COLO668 (cell line): Measurements from ENCODE around the gene APBA3.
"Not testable (repeated sequence)": the region's sequence is repeated elsewhere in the genome, so short reads cannot be mapped to it uniquely, and the experiment has no call there.

Experiments
- DNase-seq: peaks from one replicate; lab custom pipeline; 2025; ENCODE audit not compliant: unreplicated experiment; lab: John Stamatoyannopoulos, UW

Gene APBA3

DNA sequence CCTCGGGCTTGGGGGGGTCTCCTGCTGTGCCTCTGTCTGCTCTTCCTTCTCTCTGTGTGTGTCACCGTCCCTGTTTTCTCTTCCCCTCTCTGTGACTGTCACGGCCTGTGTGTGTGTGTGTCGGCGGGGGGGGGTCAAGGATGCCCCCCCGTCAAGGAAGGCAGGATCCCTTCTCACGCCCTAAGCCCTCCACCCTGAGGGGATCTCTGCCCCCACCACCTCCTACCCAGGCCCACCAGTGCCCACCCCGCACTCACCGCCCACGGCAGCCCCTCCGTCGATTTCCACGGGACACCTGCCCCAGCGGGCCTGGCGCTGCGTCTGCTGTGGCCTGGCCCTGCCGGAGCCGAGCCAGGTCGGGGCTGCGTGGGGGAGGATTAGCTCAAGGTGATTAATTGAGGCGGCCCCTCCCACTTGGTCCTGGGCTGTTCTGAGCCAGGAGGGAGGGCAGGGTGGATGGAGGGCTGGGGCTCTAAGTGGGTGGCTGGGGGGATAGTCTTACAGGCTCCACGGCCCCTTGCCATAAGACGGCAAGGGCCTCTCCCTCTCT, 10.5 kb upstream of the APBA3 start, which contains the start of gene RAX2:
TSS of gene RAX2 (minus strand) at position 323 of the 550 bp plus-strand sequence. CDS start 486 bp downstream, outside the sequence.
- DNase-seq: no peak

DNA sequence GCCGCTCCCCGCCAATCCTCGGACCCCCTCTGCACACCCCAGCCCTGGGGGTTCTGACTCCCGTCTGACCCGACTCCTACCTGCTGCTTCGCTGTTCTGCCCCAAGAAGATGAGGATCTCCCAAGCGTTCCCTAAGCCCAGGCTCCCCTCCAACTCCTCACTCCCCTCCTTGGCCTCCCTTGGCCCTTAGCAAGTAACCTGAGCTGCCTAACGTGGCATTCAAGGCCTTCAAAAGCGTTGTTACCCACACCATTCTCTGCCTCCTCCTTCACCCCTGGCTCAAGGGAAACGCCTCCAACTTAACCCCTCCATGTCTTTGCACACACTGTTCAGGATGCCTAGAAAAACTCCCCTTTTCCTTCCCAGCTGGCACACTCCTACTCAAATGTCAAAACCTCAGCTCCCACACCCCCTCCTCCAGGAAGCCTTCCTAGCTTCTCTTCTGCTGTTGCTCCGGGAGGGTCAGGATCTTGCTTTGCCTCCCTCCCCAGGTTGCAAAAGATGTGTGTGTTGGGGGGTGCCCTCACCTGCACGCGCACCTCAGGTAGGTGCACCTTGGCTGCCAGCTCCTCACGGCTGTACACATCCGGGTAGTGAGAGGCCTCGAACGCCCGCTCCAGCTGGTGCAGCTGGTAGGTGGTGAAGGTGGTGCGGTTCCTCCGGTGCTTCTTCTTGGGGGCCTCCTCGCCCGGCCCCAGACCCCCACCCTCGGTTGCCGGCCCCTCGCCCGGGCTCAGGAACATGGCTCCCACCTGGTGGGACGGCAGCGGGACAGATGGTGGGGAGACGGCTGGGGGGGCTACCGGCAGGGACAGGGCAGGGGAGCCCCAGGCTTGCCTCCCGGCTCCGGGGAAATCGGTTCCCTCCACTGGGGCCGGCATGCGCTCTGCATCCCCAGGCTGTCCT, 9.8 kb upstream of the APBA3 start:
- DNase-seq: no peak

DNA sequence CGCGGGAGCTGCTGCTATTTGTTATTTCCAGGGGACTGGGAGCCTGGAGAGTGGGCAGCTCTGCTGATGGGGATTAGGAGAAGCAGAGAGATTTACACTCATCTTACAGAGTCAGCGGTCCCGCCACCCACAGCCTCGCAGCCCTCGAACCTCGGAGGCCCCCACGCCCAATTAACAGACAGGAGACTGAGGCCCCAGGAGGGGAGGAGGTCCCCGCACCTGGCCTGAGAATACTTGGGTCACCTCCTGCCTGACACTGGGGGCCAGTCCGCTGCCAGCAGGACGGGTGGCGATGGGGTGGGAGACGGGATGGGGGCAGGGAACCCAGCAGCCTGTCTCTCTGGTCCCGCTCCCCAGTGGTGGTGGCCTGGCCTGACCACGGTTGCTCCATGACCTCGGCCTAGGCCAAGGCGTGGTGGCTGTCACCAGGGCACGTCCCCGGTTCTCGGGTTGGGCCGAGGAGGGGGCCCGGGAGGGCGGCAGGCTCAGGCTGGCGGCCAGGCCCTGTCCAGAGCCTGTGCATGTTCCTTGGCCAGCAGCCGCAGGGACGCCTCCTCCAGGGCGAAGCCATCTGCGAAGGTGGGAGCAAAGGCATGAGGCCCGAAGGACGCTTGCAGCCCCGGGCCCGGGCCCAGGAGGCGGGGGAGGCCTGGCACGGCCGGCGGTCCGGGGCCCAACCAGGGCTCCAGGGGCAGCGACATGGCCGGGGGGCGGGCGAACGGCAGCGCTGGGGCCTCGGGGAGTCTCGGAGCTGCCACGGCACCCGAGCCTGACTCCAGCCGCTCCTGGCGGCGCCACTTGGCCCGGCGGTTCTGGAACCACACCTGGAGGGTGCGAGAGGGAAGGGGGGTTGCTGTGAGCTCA, 8.9 kb upstream of the APBA3 start:
- no peak for DNase-seq

DNA sequence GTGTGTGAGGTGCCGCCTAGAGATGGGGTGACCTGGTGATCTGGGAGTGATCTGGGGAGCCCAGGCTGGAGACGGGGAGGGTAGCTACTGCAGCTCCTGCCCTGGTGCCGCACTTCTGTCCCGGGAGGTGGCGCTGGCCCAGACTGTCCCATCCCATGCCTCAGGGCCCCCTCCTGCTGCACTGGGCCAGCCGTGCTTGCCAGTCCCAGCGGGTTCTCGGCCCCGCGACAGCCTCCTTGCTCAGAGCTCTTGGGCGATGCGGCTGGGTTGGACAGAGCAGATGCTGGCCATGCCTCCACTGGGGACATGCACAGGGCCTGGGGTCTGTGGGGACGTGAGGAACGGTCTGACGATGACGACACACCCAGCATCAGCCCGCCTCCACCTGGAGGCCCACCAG, 8.0 kb upstream of the APBA3 start:
- no peak for DNase-seq

DNA sequence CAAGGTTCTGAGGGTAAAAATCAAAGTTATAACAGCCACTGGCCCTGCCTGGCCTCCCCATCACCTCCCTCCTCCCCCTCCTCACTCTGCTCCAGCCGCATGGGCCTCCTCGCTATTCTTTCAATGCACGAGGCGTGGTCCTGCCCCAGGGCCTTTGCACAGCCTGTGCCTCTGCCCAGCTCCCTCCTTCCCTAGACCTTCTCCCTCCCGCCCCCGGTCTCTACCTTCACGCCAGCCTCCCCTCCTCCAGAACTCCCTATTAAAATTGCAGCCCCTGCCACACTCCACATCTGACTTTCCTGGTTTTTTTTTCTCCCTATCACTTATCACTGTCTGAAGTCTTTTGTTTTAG, 7.2 kb upstream of the APBA3 start:
- no peak for DNase-seq

DNA sequence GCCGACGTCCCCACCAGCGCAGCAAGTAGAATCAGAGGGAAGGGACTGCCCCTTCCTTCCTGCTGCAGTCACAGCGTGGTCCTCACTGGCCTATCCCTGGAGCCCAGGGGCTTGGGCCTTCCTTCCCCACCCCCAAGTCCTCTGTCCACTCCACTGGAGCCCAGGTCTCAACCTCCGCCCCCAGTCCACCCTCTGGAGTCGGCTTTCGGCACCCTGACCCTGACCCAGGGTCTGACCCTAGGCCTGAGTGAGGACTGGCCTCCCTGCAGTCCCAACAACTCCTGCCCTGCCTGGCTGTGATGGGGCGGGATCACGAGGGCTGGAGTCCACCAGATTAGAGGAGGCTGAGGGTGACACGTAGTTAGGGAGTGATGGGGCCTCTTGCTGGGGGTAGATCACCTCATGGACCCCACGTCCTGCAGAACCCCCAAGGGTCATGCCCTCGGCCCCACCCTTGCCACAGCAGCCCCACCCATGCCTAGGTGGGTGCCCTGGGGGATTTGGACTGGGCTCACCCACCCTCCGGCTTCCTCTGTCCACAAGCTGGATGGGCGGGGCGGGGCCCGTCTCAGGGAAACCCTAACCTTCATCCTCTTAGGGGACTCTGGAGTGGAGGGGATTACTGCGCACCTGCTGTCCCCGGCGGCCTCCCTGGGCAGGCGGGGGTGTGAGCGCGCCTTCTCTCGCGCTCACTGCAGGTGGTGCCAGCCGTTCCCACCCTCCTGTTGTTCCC, 6.7 kb upstream of the APBA3 start:
- DNase-seq: no peak

DNA sequence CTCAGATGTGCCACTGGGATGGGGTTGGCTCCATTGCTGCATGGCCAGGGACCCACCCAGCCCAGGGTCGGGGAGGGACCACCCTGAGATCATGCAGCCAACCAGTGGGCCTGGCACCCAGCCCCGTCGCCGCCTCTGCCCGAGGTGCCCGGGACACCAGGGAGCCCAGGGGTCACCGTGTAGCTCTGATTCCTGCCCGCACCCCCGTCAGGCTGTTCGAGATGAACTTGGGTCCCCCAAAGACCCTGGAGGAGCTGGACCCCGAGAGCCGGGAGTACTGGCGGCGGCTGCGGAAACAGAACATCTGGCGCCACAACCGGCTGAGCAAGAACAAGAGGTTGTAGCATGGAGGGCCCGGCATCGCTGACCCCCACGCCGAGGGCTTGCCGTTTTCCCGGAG, 5.6 kb upstream of the APBA3 start:
- no peak for DNase-seq

DNA sequence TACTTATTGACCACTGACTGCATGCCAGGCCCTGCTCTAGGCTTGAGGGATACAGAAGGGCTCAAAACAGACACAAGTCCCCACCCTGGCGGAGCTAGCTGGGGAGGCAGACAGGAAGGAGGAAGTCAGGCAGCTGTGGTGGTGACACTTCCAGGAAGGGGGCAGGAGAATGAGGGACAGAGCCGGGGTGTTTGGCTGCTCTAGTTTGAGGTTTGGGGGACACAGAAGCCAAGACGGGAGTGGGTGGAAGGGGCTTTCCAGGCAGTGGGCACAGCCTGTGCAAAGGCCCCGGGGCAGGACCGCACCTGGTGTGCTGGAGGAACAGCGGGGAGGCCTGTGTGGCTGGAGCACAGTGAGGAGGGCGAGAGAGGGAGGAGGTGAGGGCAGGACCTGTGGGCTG, 5.0 kb upstream of the APBA3 start:
- no peak for DNase-seq

DNA sequence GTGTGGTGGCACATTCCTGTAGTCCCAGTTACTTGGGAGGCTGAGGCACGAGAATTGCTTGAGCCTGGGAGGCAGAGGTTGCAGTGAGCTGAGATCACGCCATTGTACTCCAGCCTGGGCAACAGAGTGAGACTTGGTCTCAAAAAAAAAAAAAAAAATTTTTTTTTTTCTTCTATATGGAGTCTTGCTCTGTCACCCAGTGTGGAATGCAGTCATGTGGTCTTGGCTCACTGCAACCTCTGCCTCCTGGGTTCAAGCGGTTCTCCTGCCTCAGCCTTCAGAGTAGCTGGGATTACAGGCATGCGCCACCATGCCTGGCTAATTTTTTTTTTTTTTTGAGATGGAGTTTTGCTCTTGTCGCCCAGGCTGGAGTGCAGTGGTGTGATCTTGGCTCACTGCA, 4.3 kb upstream of the APBA3 start:
- DNase-seq: not testable (repeated sequence)

DNA sequence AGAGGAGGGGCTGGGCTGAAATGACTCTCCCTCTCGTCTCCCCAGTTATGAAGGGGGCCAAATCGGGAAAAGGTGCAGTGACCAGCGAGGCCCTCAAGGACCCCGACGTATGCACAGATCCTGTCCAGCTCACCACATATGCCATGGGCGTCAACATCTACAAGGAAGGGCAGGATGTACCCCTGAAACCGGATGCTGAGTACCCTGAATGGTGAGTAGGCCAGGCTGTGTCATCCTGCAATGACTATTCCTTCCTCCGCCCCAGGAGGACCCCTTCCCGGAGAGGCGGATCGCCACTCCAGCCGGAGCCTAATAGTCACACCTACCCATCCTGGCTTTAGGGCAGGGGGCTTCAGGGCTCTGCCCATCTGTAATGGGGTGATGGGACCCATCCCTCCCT, 3.6 kb upstream of the APBA3 start:
- DNase-seq: no peak

DNA sequence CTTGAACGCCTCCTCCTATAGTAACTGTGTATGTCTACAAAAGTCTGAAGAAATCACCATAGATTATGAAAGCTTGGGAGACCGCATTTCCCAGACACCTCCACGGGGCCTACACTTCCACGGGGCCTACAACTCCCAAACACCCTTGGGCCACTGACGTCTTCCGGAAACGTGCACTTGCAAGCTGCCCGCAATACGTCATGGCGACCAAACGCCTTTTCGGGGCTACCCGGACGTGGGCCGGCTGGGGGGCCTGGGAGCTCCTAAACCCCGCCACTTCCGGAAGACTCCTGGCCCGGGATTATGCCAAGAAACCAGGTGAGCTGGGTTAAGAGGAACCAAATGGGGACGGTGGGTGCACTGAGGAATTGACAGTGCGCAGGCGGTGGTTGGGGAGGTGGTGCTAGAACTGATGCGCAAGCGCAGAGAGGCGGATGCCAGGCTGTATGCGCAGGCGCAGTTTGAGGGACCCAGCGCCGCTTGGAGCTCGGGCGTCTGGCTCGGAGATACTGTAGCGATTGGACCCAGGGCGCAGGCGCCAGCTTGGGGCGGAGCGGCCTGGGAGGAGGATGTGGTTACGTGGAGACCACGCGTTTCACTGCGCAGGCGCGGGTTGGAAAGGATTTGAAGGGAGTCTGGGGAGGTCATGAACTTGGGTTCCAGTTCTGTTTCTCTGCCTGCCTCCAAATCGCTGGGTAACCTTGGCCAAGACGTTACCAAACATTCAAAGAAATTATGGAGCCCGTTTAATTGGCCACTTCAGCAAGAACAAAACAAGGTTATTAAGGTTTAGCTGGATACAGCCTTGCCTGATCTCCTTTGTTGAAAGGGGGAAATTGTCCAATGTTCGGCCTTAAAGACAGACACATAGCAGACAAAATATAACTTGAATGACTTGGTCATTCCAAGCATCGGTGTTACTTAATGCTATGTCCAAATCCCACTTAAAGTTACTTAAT, 1.3 kb upstream of the APBA3 start, which contains the start of gene MRPL54:
TSS of gene MRPL54 (plus strand) at position 182 of the 959 bp plus-strand sequence. CDS start at position 201, 19 bp downstream.
- DNase-seq: peak; percentile 99

DNA sequence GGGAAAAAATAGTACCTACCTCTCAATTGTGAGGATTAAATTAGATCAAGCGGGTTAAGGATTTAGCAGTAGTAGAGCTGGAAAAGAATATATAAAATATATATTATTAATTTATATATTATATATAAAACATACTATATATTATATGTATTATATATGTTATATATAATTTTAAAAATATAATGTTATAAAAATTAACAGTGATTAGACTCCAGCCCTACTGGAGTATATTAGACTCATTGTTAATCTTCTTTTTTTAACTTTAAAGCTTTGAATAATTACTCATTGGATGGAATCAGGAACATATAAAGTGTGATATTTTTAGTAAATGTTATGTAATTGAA, 610 bp upstream of the APBA3 start:
- no peak for DNase-seq

DNA sequence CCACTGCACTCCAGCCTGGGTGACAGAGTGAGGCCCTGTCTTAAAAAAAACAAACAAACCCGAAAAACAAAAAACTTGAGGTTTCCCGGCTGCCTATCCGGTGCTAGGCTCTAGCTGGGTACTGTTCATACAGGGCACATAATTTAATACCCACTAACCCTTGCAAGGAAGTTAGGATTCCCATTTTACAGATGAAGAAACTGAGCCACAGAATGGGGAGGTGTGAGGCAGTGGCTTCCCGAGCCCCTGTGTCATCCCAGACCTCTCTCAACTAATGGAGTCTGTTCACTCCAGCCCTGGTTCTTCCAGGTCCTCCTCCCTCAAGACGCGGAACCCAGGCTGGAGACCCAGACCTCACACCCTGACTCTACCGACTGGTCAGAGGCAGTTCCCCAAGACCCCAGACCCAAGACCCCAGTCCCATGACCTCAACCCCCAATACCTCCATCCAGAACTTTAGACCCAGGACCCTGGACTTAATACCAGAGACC, 576 bp downstream of the APBA3 start:
- no peak for DNase-seq

DNA sequence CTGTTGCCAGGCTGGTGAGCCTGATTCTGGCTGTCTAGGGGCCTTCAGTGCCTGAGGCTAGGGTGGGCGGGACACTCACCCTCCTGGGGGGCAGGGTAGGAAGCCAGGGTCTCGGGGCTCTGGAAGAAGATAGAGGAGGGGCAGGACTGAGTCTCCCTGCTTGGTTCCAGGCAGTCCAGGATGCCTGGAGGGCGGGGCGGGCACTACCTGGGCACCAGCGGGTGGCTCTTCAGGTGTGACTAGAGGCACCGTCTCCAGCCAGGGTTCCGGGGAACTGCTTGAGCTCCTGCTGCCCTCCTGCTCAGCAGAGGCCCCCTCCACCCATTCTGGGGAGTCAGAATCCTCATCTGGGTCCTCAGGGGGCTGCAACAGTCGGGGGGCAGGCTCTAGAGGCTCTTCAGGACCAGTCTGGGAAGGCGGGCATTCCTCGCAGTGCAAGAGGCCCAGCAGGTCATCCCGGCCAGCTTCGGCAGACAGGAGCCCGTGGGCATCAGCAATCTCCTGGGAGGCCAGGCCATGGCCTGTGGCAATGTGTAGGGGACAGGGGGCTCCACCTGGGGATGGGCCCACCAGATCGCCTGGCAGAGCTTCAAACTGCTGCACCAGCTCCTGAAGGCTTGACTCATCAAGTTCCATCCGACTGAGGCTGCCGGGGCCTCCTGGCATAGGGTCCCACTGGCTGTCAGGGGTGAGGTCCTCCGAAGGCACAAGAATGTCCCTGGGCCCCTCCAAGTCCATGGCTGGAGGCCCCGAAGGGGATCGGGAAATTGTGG, 1.8 kb downstream of the APBA3 start:
- DNase-seq: no peak

DNA sequence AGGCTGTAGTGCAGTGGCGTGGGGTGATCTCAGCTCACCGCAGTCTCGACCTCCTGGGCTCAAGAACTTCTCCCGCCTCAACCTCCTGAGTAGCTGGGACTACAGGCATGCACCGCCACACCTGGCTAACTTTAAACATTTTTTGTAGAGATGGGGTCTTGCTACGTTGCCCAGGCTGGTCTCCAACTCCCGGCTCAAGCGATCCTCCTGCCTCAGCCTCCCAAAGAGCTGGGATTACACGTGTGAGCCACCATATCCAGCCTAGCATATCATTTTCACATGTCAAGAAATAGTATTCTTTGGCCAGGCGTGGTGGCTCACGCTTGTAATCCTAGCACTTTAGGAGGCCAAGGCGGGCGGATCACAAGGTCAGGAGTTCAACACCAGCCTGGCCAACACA, 3.2 kb downstream of the APBA3 start:
- DNase-seq: not testable (repeated sequence)

DNA sequence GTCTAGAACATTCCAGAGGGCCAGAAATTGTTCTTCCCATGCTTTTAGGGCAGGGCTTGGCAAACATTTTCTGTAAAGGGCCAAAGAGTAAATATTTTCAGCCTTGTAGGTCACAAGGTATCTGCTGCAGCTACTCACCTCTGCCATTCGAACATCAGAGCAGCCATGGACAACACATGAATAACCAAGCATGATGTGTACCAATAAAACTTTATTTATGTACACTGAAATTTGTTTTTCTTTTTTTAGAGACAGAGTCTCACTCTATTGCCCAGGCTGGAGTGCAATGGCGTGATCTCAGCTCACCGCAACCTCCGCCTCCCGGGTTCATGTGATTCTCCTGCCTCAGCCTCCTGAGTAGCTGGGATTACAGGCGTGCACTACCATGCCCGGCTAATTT, 3.8 kb downstream of the APBA3 start:
- DNase-seq: not testable (repeated sequence)

DNA sequence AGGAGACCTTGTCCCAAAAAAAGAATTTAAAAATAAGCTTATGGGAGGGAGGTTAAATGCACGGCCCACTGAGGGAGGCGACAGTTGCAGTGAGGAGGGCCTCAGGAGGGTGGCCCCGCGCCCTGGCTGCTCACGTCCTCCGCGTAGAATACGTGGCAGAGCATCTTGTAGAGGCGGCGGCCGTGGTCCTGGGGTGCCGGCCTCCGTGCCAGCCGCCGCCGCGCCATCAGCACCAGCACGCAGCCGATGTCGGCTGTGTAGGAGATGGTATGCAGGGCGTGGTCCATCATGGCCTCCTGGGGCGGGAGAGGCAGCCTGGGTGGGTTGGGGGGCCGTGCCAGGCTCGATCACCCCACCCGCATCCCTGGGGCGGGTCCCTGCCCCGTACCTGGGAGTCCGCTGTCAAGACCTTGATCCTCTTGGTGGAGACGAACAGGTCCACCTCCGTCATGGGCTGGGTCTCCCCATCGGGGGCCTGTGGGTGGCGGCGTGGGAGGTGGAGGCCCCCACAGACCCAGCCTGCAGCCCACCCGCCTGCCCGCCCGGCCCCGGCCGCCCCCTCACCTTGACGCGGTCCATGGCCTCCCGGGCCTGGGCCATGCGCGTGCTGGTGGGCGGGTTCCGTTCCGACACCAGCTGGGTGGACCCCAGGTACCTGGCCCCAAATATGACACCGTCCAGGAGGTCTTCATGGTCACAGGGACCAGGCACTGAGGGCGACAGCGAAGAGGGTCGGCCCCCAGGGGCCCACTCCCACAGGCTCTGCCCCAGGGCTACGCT, 7.7 kb downstream of the APBA3 start:
- DNase-seq: no peak

DNA sequence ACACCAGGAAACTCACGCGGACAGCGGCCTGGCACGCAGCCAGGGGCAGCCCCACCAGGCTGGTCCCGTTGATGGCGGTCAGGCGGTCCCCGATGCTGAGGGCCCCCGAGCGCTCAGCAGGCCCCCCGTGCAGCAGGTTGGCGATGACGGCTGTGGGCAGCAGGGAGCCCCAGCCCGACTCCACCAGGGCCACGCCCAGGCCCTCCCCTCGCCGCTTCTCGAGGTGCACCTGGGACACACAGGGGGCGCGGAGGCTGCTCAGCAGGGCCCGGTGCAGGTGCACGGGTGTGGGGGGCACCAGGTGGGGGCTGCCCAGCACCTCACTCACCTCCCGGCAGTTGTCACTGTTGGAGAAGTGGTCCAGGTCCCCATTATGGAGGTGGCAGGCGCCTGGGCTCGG, 9.0 kb downstream of the APBA3 start:
- DNase-seq: no peak
